ENCODE data around the gene IL18. TPM values are rescaled to one million over a fixed set of nuclear protein-coding genes. Genes with fewer than 3 reads are reported as not detected.
"Not testable (repeated sequence)": the region's sequence is repeated elsewhere in the genome, so short reads cannot be mapped to it uniquely, and the experiment has no call there.

IL18 gene
- total and polyA plus RNA-seq, 9 donors = 0.31 to 3.8 (median 0.57) TPM

DNA sequence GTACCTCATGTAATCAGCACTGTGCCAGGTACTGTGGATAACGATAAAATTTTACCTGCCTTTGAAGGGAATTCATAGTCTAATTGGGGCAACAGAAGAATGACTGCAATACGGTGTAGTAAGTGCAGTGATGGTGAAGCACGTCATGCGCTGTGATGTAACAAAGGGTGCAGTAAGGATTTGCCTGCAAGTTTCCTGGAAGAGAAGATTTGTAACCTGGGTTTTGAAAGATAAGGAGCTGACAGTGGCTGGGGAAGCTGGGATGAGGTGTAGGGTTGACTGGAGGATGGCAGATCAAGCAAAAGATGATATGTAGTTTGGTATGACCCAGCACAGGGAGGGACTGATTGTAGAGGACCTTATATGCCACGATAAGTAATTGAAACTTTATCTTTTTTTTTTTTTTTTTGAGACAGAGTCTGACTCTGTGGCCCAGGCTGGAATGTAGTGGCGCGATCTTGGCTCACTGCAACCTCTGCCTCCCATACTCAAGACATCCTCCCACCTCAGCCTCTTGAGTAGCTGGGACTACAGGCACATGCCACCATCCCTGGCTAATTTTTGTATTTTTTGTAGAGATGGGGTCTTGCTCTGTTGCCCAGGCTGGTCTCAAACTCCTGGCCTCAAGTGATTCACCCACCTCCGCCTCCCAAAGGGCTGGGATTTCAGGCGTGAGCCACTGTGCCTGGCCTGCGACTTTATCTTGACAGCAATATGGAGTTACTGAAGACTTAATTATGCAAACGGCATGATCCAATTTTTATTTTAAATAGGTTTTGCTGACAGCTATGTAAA is 66.0 kb downstream of the IL18 start:
- DNase-seq = no peak
- Histone ChIP-seq H3K4me3 (ENCODE audit: low read length) (no peak overlapping the region), H3K4me1 (ENCODE audit: control insufficient read depth, insufficient read depth, low read length) (no peaks in the 10 kb centered on the region), H3K36me3 (ENCODE audit: control insufficient read depth, insufficient read depth, low read length) (peaks cover 19% of the 10 kb centered on the region), H3K27ac (ENCODE audit: low read length) (no peak overlapping the region), H3K9me3 (replicated peaks; ENCODE audit: control insufficient read depth, low read depth, low read length) (no peaks in the 10 kb centered on the region), H3K27me3 (ENCODE audit: control insufficient read depth, insufficient read depth, low read length) (no peaks in the 10 kb centered on the region)
- WGBS (ENCODE audit: insufficient coverage) = 97% methylated on average over 7 of the region's 11 CpGs

- no peak overlapping the region for H3K4me3 ChIP-seq (ENCODE audit: low read length)
- H3K27me3 ChIP-seq (ENCODE audit: control insufficient read depth, insufficient read depth, low read length) = no peaks in the 10 kb centered on the region
- no peaks in the 10 kb centered on the region for H3K4me1 ChIP-seq (ENCODE audit: control insufficient read depth, insufficient read depth, low read length)
- H3K27ac ChIP-seq (ENCODE audit: low read length) = no peak overlapping the region
- no peak for DNase-seq
- H3K9me3 ChIP-seq (replicated peaks; ENCODE audit: control insufficient read depth, low read depth, low read length) = no peaks in the 10 kb centered on the region
- peaks cover 34% of the 10 kb centered on the region for H3K36me3 ChIP-seq (ENCODE audit: control insufficient read depth, insufficient read depth, low read length)
Measured at GRCh38 chr11:112096194-112096593, 67.7 kb downstream of the IL18 start.

DNA sequence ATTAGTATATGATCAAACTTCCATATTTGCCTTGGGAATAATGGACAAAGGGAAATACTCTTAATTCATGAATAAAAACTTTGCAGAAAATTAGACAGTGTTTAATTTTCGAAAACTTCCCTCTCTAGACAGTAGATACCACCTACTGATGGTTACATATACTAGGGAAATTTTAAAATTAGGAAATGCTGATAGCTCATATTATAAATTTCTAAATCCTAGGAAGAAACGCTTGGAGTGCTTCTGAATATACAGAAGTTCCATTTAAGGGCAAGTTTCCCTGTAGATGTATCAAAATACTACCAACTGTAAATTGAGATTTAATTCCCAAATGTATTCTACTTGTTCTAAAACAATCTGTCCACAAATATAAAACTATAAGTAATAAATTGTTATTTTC is 68.6 kb downstream of the IL18 start:
- H3K4me3 ChIP-seq (ENCODE audit: low read length); H3K27ac ChIP-seq (ENCODE audit: low read length); H3K27me3 ChIP-seq (ENCODE audit: control insufficient read depth, insufficient read depth, low read length); H3K4me1 ChIP-seq (ENCODE audit: control insufficient read depth, insufficient read depth, low read length); H3K9me3 ChIP-seq (replicated peaks; ENCODE audit: control insufficient read depth, low read depth, low read length); DNase-seq: not testable (repeated sequence)
- peaks cover 42% of the 10 kb centered on the region for H3K36me3 ChIP-seq (ENCODE audit: control insufficient read depth, insufficient read depth, low read length)
- WGBS (ENCODE audit: insufficient coverage) = no CpG with 5 or more reads among the region's 2 CpGs

Other genes with a start within 250 kb of the IL18 start
- 0.93 TPM for gene C11orf52, start 245.2 kb downstream of the IL18 start, total RNA-seq
- gene C11orf52, start 245.2 kb downstream of the IL18 start, polyA plus RNA-seq (ENCODE audit: insufficient read depth in 1 of 8, insufficient read length in 8 of 8, low replicate concordance in 1 of 8) = 1 to 10 TPM; 1.7 to 4.8 (median 2.3) TPM
- 16.0 TPM for gene DIXDC1, start 226.8 kb downstream of the IL18 start, total RNA-seq
- 10 to 100 TPM; 13.1 to 23.6 (median 15.7) TPM for gene DIXDC1, start 226.8 kb downstream of the IL18 start, polyA plus RNA-seq (ENCODE audit: insufficient read depth in 1 of 8, insufficient read length in 8 of 8, low replicate concordance in 1 of 8)
- 34.5 TPM for gene DLAT, start 138.7 kb downstream of the IL18 start, total RNA-seq
- 10 to 100 TPM; 27.6 to 40.9 (median 37.6) TPM for gene DLAT, start 138.7 kb downstream of the IL18 start, polyA plus RNA-seq (ENCODE audit: insufficient read depth in 1 of 8, insufficient read length in 8 of 8, low replicate concordance in 1 of 8)
- gene PIH1D2, start 90.1 kb downstream of the IL18 start, total RNA-seq = 1.1 TPM
- 1 to 10 TPM; 1.0 to 1.6 (median 1.3) TPM for gene PIH1D2, start 90.1 kb downstream of the IL18 start, polyA plus RNA-seq (ENCODE audit: insufficient read depth in 1 of 8, insufficient read length in 8 of 8, low replicate concordance in 1 of 8)
- 25.5 TPM for gene NKAPD1, start 89.8 kb downstream of the IL18 start, total RNA-seq
- gene NKAPD1, start 89.8 kb downstream of the IL18 start, polyA plus RNA-seq (ENCODE audit: insufficient read depth in 1 of 8, insufficient read length in 8 of 8, low replicate concordance in 1 of 8) = 10 to 100 TPM; 26.3 to 33.1 (median 29.5) TPM
- gene TIMM8B, start 77.3 kb downstream of the IL18 start, total RNA-seq = 77.2 TPM
- 10 to 100 TPM; 46.6 to 60.5 (median 52.8) TPM for gene TIMM8B, start 77.3 kb downstream of the IL18 start, polyA plus RNA-seq (ENCODE audit: insufficient read depth in 1 of 8, insufficient read length in 8 of 8, low replicate concordance in 1 of 8)
- 86.3 TPM for gene SDHD, start 77.2 kb downstream of the IL18 start, total RNA-seq
- 100 to 1,000 TPM in 3 of 8 donors, 10 to 100 TPM in 5; 86.4 to 109 (median 99.4) TPM for gene SDHD, start 77.2 kb downstream of the IL18 start, polyA plus RNA-seq (ENCODE audit: insufficient read depth in 1 of 8, insufficient read length in 8 of 8, low replicate concordance in 1 of 8)
- gene TEX12, start 3.3 kb upstream of the IL18 start, total RNA-seq = 0.22 TPM
- under 1 TPM in 5 of 8 donors, not detected in 3; 0.14 to 0.29 (median 0.23) TPM for gene TEX12, start 3.3 kb upstream of the IL18 start, polyA plus RNA-seq (ENCODE audit: insufficient read depth in 1 of 8, insufficient read length in 8 of 8, low replicate concordance in 1 of 8)
- 8.3 TPM for gene BCO2, start 11.4 kb upstream of the IL18 start, total RNA-seq
- gene BCO2, start 11.4 kb upstream of the IL18 start, polyA plus RNA-seq (ENCODE audit: insufficient read depth in 1 of 8, insufficient read length in 8 of 8, low replicate concordance in 1 of 8) = 10 to 100 TPM in 1 of 8 donors, 1 to 10 TPM in 7; 5.3 to 13.6 (median 8.7) TPM
- gene PTS, start 62.3 kb upstream of the IL18 start, total RNA-seq = 23.1 TPM
- gene PTS, start 62.3 kb upstream of the IL18 start, polyA plus RNA-seq (ENCODE audit: insufficient read depth in 1 of 8, insufficient read length in 8 of 8, low replicate concordance in 1 of 8) = 10 to 100 TPM; 14.9 to 26.3 (median 19.0) TPM
- not detected for gene PLET1, start 96.8 kb upstream of the IL18 start, total RNA-seq
- gene PLET1, start 96.8 kb upstream of the IL18 start, polyA plus RNA-seq (ENCODE audit: insufficient read depth in 1 of 8, insufficient read length in 8 of 8, low replicate concordance in 1 of 8) = not detected